HG03460 (cell line): ENCODE results near the gene SPATC1L.

Source experiments
- ATAC-seq: cut with Tn5 transposase; IDR thresholded peaks from one replicate; pipeline ENCODE4 v1.9.1; 2021; ENCODE audit not compliant: unreplicated experiment

The SPATC1L gene

GRCh38 chr21:46122237-46122671, 62.0 kb downstream of the SPATC1L start:
- ATAC-seq, result no peak

GRCh38 chr21:46121286-46122221, 62.7 kb downstream of the SPATC1L start:
- no peak for ATAC-seq

GRCh38 chr21:46120301-46121285, 63.7 kb downstream of the SPATC1L start:
- no peak for ATAC-seq

DNA sequence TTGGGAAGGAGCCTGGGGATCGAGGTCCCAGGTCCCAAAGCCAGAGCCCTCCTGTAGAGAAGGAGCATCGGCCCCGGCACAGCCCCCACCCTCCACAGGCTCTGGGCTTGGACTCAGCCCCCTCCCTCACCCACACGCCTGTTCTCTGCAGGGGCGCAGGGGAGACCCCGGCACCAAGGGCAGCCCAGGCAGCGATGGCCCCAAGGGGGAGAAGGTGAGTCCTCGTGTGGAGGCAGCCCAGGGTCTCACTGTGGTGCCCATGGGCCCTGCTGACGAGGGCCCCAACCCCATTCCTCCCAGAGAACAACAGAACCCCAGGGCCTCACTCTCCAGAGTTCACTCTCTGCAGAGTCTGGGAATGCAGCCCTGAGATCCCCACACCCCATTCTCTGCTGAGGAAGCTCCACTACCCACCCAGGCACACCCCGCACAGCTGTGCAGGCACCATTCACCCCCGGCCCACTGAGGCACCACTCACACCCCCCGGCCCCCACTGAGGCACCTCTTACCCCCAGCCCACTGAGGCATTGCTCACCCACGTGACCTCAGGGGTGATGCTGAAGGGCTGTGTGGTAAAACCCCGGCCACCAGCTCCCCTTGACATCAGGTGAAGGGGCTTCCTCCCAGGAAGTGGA, 64.5 kb downstream of the SPATC1L start:
- no peak for ATAC-seq

DNA sequence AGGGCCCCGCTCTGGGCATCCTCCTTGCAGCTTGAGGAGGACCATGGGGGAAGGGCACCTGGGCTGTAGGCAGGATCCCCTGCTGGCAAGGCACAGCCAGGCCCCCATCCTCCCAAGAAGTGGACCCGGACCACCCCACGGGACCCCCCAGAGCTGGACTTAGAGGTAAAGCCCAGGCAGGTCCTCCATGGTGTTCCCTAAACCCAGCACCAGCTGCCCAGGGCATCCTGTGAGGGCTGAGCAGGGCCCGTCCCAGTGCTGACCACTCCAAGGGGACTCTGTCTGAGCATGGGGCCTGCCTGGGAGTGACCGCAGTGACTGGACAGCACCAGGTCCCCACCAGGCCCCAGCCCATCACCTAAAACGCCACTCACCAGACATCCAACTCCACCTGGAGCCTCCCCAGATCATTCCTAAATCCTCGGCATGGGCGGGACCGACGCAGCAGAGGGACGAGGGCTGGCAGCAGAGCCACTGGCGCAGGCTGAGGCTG, 65.1 kb downstream of the SPATC1L start:
- ATAC-seq, result no peak

GRCh38 chr21:46118316-46119143, 65.7 kb downstream of the SPATC1L start:
- ATAC-seq, result no peak

DNA sequence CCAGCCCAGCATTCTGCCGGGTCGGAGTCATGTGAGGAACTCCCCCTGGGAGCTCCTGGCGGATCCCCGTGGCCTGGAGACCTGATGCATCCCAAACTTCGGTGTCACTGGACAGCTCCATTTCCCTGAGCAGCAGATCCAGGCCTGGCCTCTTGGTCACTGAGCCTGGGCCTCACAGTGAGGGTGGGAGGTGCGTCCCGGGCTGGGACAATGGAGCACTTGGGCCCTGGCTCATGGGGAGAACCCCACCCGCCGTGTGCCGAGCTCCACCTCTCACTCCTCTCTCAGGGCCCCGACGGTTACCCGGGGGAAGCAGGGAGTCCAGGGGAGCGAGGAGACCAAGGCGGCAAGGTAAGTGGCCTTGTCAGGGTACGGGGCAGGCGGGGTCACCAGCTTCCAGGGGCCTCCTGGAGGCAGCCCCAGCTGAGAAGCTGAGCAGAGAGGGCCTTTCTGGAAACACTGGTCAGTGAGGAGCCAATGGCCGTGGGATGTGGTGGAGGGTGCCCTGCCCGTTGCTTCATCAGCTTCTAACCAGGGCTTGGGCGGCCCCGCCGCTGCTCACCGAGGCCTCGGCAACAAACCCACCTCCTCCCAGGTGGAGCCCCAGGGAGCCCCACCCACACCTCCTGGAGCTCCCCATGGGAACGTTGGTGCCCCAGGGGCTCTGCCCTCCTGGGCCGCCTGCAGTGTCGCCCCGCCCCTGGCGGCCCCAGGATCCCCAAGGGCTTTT, 66.5 kb downstream of the SPATC1L start:
- ATAC-seq, result no peak

DNA sequence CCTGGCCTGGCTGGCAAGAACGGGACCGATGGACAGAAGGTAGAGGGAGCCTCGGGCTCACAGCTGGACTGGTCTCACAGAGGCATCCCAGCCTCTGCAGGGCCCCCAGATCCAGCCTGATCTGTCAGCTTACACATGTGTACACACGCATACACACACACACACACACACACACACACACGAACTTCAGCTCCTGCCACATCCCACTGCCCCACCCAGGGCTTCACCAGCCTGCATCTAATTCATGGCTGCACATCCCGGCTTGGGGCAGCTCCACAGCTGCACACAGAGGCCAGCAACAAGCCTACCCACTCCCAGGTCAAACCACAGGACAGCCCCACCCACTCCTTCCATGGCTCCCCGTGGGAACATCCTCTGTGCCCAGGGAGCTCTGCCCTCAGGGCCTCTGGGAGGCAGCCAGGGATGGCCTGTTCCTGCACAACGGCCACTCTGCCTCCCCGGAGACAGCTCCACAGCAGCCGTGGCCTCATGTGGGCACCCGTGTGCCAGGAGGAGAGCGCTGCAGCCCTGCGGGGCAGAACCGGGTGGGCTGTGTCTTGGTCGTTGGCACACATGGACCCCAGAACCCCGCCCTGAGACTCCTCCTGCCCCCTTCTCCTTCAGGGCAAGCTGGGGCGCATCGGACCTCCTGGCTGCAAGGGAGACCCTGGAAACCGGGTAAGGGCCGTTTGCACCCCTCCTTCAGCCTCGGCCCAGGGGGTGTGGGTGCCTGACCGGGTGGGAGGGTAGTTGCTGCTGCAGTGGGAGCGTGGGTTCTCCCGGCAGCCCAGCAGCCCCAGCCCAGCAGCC, 67.3 kb downstream of the SPATC1L start:
- no peak for ATAC-seq

DNA sequence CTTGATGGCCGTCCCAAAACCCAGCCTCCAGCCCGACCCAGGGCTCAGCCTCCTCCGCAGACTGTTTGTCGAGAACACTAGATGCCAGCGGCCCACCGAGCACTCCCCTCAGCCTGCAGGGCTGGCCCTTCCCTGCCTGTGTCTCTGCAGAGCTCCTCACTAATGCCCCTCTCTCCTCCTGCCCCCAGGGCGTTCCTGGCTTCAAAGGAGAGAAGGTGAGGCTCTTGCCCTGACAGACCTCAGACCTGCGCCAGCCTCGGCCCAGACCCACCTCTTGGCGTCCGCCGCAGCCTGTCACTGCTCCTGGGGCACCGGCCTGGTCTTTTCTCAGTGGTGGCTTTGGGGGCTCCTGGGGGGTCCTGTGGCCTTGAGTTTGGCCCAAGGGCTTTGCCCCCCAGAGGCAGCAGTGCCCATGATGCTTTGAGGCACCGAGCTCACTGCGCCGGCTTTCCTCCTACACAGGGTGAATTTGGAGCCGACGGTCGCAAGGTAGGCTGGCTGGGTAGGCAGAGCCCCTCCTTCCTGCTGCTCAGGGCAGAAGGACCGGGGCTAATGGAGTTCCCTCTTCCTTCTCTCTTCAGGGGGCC, 68.0 kb downstream of the SPATC1L start:
- ATAC-seq, result no peak

DNA sequence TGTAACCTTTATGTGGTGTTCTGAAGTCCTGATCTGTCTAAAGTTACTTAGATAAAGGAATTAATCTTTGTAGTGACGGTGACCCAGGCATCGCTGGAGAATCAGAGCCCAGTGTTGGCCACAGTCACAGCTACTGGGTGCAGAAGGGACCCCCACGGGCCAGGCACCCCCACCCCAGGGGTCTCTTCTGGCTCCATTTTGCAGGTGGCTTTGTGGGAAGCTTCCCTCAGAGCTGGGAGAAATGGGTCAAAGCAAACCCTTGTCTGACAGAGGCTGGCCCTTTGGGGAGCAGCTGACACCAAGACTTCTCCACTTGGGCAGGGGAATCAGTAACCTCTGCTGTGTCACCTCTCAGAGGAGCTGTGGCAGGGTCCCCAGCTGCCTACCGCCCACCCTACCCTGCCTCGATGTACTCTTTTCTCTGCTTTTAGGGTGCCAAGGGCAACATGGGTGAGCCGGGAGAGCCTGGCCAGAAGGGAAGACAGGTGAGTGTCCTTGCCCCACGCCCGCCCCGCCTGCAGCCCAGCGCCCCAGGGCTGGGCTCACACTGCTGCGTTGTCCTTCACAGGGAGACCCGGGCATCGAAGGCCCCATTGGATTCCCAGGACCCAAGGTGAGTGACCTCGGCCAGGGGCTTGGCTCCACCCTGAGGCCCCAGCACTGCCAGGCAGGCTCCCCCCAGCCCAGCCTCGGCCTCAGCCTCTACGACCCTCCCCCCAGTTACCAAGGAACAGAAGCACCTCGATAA, 68.6 kb downstream of the SPATC1L start:
- ATAC-seq, result no peak

GRCh38 chr21:46114963-46115362, 69.3 kb downstream of the SPATC1L start:
- no peak for ATAC-seq

DNA sequence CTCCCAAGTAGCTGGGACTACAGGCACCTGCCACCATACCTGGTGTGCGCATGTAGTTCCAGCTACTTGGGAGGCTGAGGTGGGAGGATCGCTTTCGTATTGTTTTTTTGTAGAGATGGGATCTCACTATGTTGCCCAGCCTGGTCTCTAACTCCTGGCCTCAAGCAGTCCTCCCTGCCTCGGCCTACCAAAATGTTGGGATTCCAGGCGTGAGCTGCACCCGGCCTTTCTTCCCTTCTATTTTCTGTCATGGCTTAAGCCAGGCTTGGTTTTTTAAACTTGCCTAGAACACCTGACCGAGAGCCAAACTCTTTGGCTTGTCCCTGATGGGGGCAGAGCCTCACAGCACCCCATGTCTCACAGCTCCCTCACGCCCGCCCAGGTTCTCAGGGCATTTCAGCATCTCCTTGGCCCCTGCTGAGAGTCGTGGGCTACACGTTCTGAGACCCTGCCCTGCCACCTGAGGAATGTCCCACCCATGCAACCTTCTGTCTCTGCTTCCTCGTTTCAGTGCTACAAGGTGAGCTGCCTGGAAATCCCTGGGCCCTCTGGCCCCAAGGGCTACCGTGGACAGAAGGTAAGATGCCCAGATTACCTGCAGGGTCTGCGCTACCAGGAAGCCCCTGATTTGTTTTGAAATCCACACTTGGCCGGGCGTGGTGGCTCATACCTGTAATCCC, 70.6 kb downstream of the SPATC1L start:
- no peak for ATAC-seq

- ATAC-seq, result no peak
These were observed 71.5 kb downstream of the SPATC1L start for GRCh38 chr21:46112725-46113215.

DNA sequence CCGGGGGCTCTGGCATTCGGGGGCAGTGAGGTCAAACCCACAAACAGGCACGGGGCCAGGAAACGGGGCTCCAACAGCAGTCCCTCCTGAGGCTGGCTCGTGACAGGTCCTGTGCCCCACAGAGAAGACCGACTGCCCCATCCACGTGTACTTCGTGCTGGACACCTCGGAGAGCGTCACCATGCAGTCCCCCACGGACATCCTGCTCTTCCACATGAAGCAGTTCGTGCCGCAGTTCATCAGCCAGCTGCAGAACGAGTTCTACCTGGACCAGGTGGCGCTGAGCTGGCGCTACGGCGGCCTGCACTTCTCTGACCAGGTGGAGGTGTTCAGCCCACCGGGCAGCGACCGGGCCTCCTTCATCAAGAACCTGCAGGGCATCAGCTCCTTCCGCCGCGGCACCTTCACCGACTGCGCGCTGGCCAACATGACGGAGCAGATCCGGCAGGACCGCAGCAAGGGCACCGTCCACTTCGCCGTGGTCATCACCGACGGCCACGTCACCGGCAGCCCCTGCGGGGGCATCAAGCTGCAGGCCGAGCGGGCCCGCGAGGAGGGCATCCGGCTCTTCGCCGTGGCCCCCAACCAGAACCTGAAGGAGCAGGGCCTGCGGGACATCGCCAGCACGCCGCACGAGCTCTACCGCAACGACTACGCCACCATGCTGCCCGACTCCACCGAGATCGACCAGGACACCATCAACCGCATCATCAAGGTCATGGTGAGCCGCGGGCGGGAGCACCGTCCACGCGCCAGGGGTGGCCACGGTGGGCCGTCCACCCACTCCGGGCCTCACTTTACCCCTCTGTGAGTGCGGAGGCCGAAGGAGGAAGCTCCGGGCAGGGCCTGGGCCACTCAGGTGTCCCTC, 72.2 kb downstream of the SPATC1L start:
- ATAC-seq, result no peak

GRCh38 chr21:46111193-46111571, 73.1 kb downstream of the SPATC1L start:
- ATAC-seq, result no peak
